ENCODE measurements around the gene INPP4A.

Gene INPP4A

GRCh38 chr2:98474979-98475632, 30.4 kb downstream of the INPP4A start:
- TF ChIP-seq ELK4 (IDR thresholded peaks at IDR 0.05; ENCODE audit: borderline replicate concordance, low read depth, low read length) = no peak
- TF ChIP-seq BCL11B (tag by site-specific recombination; IDR thresholded peaks at IDR 0.05; ENCODE audit: low read depth) = no peak
- TF ChIP-seq ZNF658 (tag by site-specific recombination; IDR thresholded peaks at IDR 0.05) = no peak
- no peak for TF ChIP-seq IKZF3 (tag by site-specific recombination; IDR thresholded peaks at IDR 0.05)
- ChIA-PET CTCF (interaction anchor here (0.5 to 2.8 kb wide), 6 partner anchors 10 to 1278 kb away, joined by 3 to 9 read pairs (median 3); no protein-coding TSS in a partner anchor), POLR2A (interaction anchor here (1.4 to 1.6 kb wide), 2 partner anchors 11 to 21 kb away, joined by 3 to 6 read pairs; no protein-coding TSS in a partner anchor)
- peaks cover 28% of the 10 kb centered on the region for H3K4me1 ChIP-seq (ENCODE audit: control insufficient read depth, insufficient read depth, low read length)
- H3K27ac ChIP-seq (ENCODE audit: extremely low read depth, low read depth, low read length) = no peak overlapping the region
- no peaks in the 10 kb centered on the region for H3K36me3 ChIP-seq (ENCODE audit: control insufficient read depth in 2 of 2, insufficient read depth in 1 of 2, low read length in 2 of 2)
- H3K9me3 ChIP-seq (ENCODE audit: control insufficient read depth, insufficient read depth, low read depth, low read length) = no peaks in the 10 kb centered on the region
- H3K4me3 ChIP-seq (ENCODE audit: low read depth, low read length) = no peak overlapping the region

GRCh38 chr2:98476192-98476868, 31.7 kb downstream of the INPP4A start:
- Histone ChIP-seq H3K36me3 (ENCODE audit: control insufficient read depth in 2 of 2, insufficient read depth in 1 of 2, low read length in 2 of 2) (no peaks in the 10 kb centered on the region), H3K9me3 (ENCODE audit: control insufficient read depth, insufficient read depth, low read depth, low read length) (no peaks in the 10 kb centered on the region), H3K4me1 (ENCODE audit: control insufficient read depth, insufficient read depth, low read length) (peaks cover 33% of the 10 kb centered on the region), H3K4me3 (ENCODE audit: low read depth, low read length) (no peak overlapping the region), H3K27ac (ENCODE audit: extremely low read depth, low read depth, low read length) (no peak overlapping the region)
- TF ChIP-seq IKZF3 (tag by site-specific recombination; IDR thresholded peaks at IDR 0.05) = peak; percentile 12; the same call in 1 of the 2 replicates
- TF ChIP-seq ZNF624 (tag by site-specific recombination; IDR thresholded peaks at IDR 0.05) = no peak
- peak; percentile 94 for TF ChIP-seq ZNF18 (tag by site-specific recombination; IDR thresholded peaks at IDR 0.05)
- peak; percentile 60 for TF ChIP-seq GLIS1 (tag by site-specific recombination; IDR thresholded peaks at IDR 0.05)
- peak; percentile 77 for TF ChIP-seq ZNF423 (tag by site-specific recombination; IDR thresholded peaks at IDR 0.05)
- TF ChIP-seq GLIS2 (tag by site-specific recombination; IDR thresholded peaks at IDR 0.05) = 0 out of 2 replicates have a peak, but pooled peaks have one; percentile 22
- TF ChIP-seq KLF1 (tag by site-specific recombination; IDR thresholded peaks at IDR 0.05) = peak; percentile 84
- TF ChIP-seq ZNF341 (tag by site-specific recombination; IDR thresholded peaks at IDR 0.05; ENCODE audit: low read depth) = peak; percentile 76
- peak; percentile 29; the same call in 1 of the 2 replicates for TF ChIP-seq ZIC2 (tag by site-specific recombination; IDR thresholded peaks at IDR 0.05)
- peak; percentile 56; the same call in 1 of the 2 replicates for TF ChIP-seq ZNF692 (tag by site-specific recombination; IDR thresholded peaks at IDR 0.05)
- no peak for TF ChIP-seq ZSCAN16 (tag by site-specific recombination; IDR thresholded peaks at IDR 0.05)
- CTCF ChIA-PET = interaction anchor here (0.7 to 2.8 kb wide), 5 partner anchors 8 to 341 kb away, joined by 3 to 9 read pairs (median 3); no protein-coding TSS in a partner anchor
- POLR2A ChIA-PET = interaction anchor here (1.6 kb wide), 1 partner anchor 12 kb away, joined by 6 read pairs; no protein-coding TSS in a partner anchor

- ChIA-PET CTCF (interaction anchor here (1.2 to 2.8 kb wide), 2 partner anchors 11 to 65 kb away, joined by 3 to 9 read pairs; no protein-coding TSS in a partner anchor), POLR2A (no interaction called here)
- peaks cover 33% of the 10 kb centered on the region for H3K4me1 ChIP-seq (ENCODE audit: control insufficient read depth, insufficient read depth, low read length)
Observed at GRCh38 chr2:98477036-98477435, 32.4 kb downstream of the INPP4A start.

More at GRCh38 chr2:98477036-98477435, 32.4 kb downstream of the INPP4A start:
- no peak overlapping the region for H3K4me3 ChIP-seq (ENCODE audit: low read depth, low read length)
- H3K9me3 ChIP-seq (ENCODE audit: control insufficient read depth, insufficient read depth, low read depth, low read length) = no peaks in the 10 kb centered on the region
- H3K27ac ChIP-seq (ENCODE audit: extremely low read depth, low read depth, low read length) = no peak overlapping the region
- TF ChIP-seq ZFP37 (tag by site-specific recombination; IDR thresholded peaks at IDR 0.05) (no peak), ZFP3 (tag by site-specific recombination; IDR thresholded peaks at IDR 0.05; ENCODE audit: low read depth) (no peak), PRDM10 (tag by site-specific recombination; IDR thresholded peaks at IDR 0.05) (no peak), KLF7 (tag by site-specific recombination; IDR thresholded peaks at IDR 0.05; ENCODE audit: borderline replicate concordance) (no peak), MEIS1 (CRISPR knock-in tag; IDR thresholded peaks at IDR 0.05; ENCODE audit: borderline replicate concordance) (no peak), YY1 (tag by site-specific recombination; IDR thresholded peaks at IDR 0.05) (no peak), ZNF202 (tag by site-specific recombination; IDR thresholded peaks at IDR 0.05; ENCODE audit: borderline replicate concordance) (no peak)
- H3K36me3 ChIP-seq (ENCODE audit: control insufficient read depth in 2 of 2, insufficient read depth in 1 of 2, low read length in 2 of 2) = no peaks in the 10 kb centered on the region

Measured in HEK293 (cell line).